ENCODE results near the gene IFT122.

Gene IFT122

GRCh38 chr3:129526121-129526900 is 86.3 kb downstream of the IFT122 start:
- ATAC-seq (ENCODE audit: low read depth), result no peak
- H3K9me3 ChIP-seq (ENCODE audit: severe bottlenecking), result no peaks in the 10 kb centered on the region
- H3K27me3 ChIP-seq (ENCODE audit: insufficient read depth, poor library complexity, severe bottlenecking), result no peaks in the 10 kb centered on the region
- H3K4me1 ChIP-seq (ENCODE audit: insufficient read depth, poor library complexity, severe bottlenecking), result no peaks in the 10 kb centered on the region
- no peaks in the 10 kb centered on the region for H3K36me3 ChIP-seq (ENCODE audit: low read depth)
- no peak overlapping the region for H3K27ac ChIP-seq (ENCODE audit: poor library complexity, severe bottlenecking)
- TF ChIP-seq, protein P1, sequence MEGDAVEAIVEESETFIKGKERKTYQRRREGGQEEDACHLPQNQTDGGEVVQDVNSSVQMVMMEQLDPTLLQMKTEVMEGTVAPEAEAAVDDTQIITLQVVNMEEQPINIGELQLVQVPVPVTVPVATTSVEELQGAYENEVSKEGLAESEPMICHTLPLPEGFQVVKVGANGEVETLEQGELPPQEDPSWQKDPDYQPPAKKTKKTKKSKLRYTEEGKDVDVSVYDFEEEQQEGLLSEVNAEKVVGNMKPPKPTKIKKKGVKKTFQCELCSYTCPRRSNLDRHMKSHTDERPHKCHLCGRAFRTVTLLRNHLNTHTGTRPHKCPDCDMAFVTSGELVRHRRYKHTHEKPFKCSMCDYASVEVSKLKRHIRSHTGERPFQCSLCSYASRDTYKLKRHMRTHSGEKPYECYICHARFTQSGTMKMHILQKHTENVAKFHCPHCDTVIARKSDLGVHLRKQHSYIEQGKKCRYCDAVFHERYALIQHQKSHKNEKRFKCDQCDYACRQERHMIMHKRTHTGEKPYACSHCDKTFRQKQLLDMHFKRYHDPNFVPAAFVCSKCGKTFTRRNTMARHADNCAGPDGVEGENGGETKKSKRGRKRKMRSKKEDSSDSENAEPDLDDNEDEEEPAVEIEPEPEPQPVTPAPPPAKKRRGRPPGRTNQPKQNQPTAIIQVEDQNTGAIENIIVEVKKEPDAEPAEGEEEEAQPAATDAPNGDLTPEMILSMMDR (IDR thresholded peaks at IDR 0.05; ENCODE audit: poor library complexity, severe bottlenecking), result no peak
- no peak for DNase-seq (ENCODE audit: low spot score)
- no peak overlapping the region for H3K4me3 ChIP-seq (ENCODE audit: severe bottlenecking)

- Histone ChIP-seq H3K4me1 (ENCODE audit: insufficient read depth, poor library complexity, severe bottlenecking) (no peaks in the 10 kb centered on the region), H3K36me3 (ENCODE audit: low read depth) (no peaks in the 10 kb centered on the region), H3K4me3 (ENCODE audit: severe bottlenecking) (no peak overlapping the region), H3K27ac (ENCODE audit: poor library complexity, severe bottlenecking) (no peak overlapping the region), H3K9me3 (ENCODE audit: severe bottlenecking) (no peaks in the 10 kb centered on the region), H3K27me3 (ENCODE audit: insufficient read depth, poor library complexity, severe bottlenecking) (no peaks in the 10 kb centered on the region)
- TF ChIP-seq, protein P1 (IDR thresholded peaks at IDR 0.05; ENCODE audit: poor library complexity, severe bottlenecking), result no peak
- ATAC-seq (ENCODE audit: low read depth) (no peak), DNase-seq (ENCODE audit: low spot score) (no peak)
These were observed 87.2 kb downstream of the IFT122 start for GRCh38 chr3:129527262-129527661.

DNA sequence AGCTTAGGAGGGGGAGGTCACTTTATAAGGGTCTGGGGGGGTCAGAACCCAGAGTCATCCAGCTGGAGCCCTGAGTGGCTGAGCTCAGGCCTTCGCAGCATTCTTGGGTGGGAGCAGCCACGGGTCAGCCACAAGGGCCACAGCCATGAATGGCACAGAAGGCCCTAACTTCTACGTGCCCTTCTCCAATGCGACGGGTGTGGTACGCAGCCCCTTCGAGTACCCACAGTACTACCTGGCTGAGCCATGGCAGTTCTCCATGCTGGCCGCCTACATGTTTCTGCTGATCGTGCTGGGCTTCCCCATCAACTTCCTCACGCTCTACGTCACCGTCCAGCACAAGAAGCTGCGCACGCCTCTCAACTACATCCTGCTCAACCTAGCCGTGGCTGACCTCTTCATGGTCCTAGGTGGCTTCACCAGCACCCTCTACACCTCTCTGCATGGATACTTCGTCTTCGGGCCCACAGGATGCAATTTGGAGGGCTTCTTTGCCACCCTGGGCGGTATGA is 88.6 kb downstream of the IFT122 start, which contains the start of gene RHO:
TSS of gene RHO (plus strand) at position 51 of the 512 bp plus-strand sequence. CDS start at position 146, 95 bp downstream.
- Histone ChIP-seq H3K27ac (ENCODE audit: poor library complexity, severe bottlenecking) (no peak within 1 kb of the TSS), H3K9me3 (ENCODE audit: severe bottlenecking) (no peaks in the 10 kb centered on the region), H3K4me1 (ENCODE audit: insufficient read depth, poor library complexity, severe bottlenecking) (no peaks in the 10 kb centered on the region), H3K36me3 (ENCODE audit: low read depth) (no peaks in the 10 kb centered on the region), H3K4me3 (ENCODE audit: severe bottlenecking) (no peak within 1 kb of the TSS), H3K27me3 (ENCODE audit: insufficient read depth, poor library complexity, severe bottlenecking) (no peaks in the 10 kb centered on the region)
- ATAC-seq (ENCODE audit: low read depth) (no peak), DNase-seq (ENCODE audit: low spot score) (no peak)
- TF ChIP-seq, protein P1 (IDR thresholded peaks at IDR 0.05; ENCODE audit: poor library complexity, severe bottlenecking), result no peak

DNA sequence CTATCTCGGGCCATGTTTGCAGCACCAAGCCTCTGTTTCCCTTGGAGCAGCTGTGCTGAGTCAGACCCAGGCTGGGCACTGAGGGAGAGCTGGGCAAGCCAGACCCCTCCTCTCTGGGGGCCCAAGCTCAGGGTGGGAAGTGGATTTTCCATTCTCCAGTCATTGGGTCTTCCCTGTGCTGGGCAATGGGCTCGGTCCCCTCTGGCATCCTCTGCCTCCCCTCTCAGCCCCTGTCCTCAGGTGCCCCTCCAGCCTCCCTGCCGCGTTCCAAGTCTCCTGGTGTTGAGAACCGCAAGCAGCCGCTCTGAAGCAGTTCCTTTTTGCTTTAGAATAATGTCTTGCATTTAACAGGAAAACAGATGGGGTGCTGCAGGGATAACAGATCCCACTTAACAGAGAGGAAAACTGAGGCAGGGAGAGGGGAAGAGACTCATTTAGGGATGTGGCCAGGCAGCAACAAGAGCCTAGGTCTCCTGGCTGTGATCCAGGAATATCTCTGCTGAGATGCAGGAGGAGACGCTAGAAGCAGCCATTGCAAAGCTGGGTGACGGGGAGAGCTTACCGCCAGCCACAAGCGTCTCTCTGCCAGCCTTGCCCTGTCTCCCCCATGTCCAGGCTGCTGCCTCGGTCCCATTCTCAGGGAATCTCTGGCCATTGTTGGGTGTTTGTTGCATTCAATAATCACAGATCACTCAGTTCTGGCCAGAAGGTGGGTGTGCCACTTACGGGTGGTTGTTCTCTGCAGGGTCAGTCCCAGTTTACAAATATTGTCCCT is 89.6 kb downstream of the IFT122 start:
- H3K27me3 ChIP-seq (ENCODE audit: insufficient read depth, poor library complexity, severe bottlenecking), result no peaks in the 10 kb centered on the region
- H3K36me3 ChIP-seq (ENCODE audit: low read depth), result no peaks in the 10 kb centered on the region
- no peak for ATAC-seq (ENCODE audit: low read depth)
- no peak for DNase-seq (ENCODE audit: low spot score)
- no peaks in the 10 kb centered on the region for H3K4me1 ChIP-seq (ENCODE audit: insufficient read depth, poor library complexity, severe bottlenecking)
- no peak overlapping the region for H3K4me3 ChIP-seq (ENCODE audit: severe bottlenecking)
- no peak overlapping the region for H3K27ac ChIP-seq (ENCODE audit: poor library complexity, severe bottlenecking)
- TF ChIP-seq, protein P1 (IDR thresholded peaks at IDR 0.05; ENCODE audit: poor library complexity, severe bottlenecking), result no peak
- H3K9me3 ChIP-seq (ENCODE audit: severe bottlenecking), result no peaks in the 10 kb centered on the region

All from RWPE2 (cell line).